ENCODE results near the gene AR.
"Not testable (repeated sequence)": the region's sequence is repeated elsewhere in the genome, so short reads cannot be mapped to it uniquely, and the experiment has no call there.

Gene AR

GRCh38 chrX:67570839-67571238 is 27.0 kb downstream of the AR start:
- DNase-seq: no peak

- no peak for DNase-seq
Measured at GRCh38 chrX:67574696-67575095, 30.9 kb downstream of the AR start.

GRCh38 chrX:67582436-67582835 is 38.6 kb downstream of the AR start:
- no peak for DNase-seq

- DNase-seq: no peak
Measured at GRCh38 chrX:67583171-67583570, 39.4 kb downstream of the AR start.

GRCh38 chrX:67585401-67585800 is 41.6 kb downstream of the AR start:
- DNase-seq: no peak

- DNase-seq: no peak
Measured at GRCh38 chrX:67587946-67588624, 44.3 kb downstream of the AR start.

- DNase-seq: no peak
Measured at GRCh38 chrX:67596839-67597790, 53.3 kb downstream of the AR start.

- no peak for DNase-seq
Measured at GRCh38 chrX:67599532-67599931, 55.7 kb downstream of the AR start.

GRCh38 chrX:67601771-67602170 is 58.0 kb downstream of the AR start:
- no peak for DNase-seq

- no peak for DNase-seq
Measured at GRCh38 chrX:67604979-67605703, 61.3 kb downstream of the AR start.

- no peak for DNase-seq
Measured at GRCh38 chrX:67607466-67607865, 63.6 kb downstream of the AR start.

GRCh38 chrX:67610282-67610681 is 66.5 kb downstream of the AR start:
- no peak for DNase-seq

GRCh38 chrX:67612231-67612630 is 68.4 kb downstream of the AR start:
- DNase-seq: no peak

GRCh38 chrX:67613366-67613765 is 69.5 kb downstream of the AR start:
- no peak for DNase-seq

- DNase-seq: no peak
Measured at GRCh38 chrX:67613996-67614395, 70.2 kb downstream of the AR start.

- DNase-seq: no peak
Measured at GRCh38 chrX:67614423-67614822, 70.6 kb downstream of the AR start.

GRCh38 chrX:67619253-67619652 is 75.4 kb downstream of the AR start:
- peak; percentile 54 for DNase-seq

GRCh38 chrX:67622053-67622585 is 78.3 kb downstream of the AR start:
- DNase-seq: no peak

- no peak for DNase-seq
Measured at GRCh38 chrX:67624325-67624724, 80.5 kb downstream of the AR start.

- DNase-seq: no peak
Measured at GRCh38 chrX:67635424-67635823, 91.6 kb downstream of the AR start.

- no peak for DNase-seq
Measured at GRCh38 chrX:67636532-67636931, 92.7 kb downstream of the AR start.

- DNase-seq: not testable (repeated sequence)
Measured at GRCh38 chrX:67637293-67637692, 93.5 kb downstream of the AR start.

GRCh38 chrX:67648361-67648760 is 104.5 kb downstream of the AR start:
- no peak for DNase-seq
